Keratinocyte (primary cell): Measurements from ENCODE around the gene ANKRD49.

ENCODE experiments used
- CTCF ChIP-seq, 3 experiments: IDR thresholded peaks in 1 of 3; conservative IDR thresholded peaks in 1 of 3; optimal IDR thresholded peaks in 1 of 3; 2 replicates in 2 of 3; 3 replicates in 1 of 3; pipeline versions ENCODE3 to v1.5.1; 2011; ENCODE audit warnings: low read length in 3 of 3, mild to moderate bottlenecking in 3 of 3, moderate library complexity in 2 of 3, control low read depth in 1 of 3, inconsistent platforms in 1 of 3; ENCODE audit not compliant: insufficient read depth in 2 of 3; ENCODE audit errors: extremely low read depth in 1 of 3
- EZH2 ChIP-seq: IDR thresholded peaks from one replicate; pipeline ENCODE4 v1.6.1; 2012; ENCODE audit warnings: inconsistent platforms, mild to moderate bottlenecking, low read length, moderate library complexity

DNA sequence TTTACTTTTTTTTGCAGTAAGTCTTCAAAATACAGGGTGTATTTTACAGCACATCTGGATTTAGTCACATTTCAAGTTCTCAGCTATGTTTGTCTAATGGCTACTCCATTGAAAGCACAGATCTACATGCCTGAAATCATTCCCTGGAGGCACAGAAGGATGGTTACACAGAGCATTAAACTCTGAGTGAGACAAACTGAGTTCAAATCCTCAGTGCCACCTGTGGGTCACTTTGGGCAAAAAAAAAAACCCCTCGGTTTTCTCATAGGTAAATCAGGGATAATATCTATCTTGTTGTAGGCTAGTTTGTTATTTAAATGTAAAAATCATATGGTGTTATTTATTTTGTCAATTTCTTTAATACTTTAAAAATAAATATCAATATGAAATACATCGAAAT lies 7.7 kb downstream of the ANKRD49 start:
- no peak for TF ChIP-seq EZH2
- TF ChIP-seq CTCF (optimal IDR thresholded peaks at IDR 0.05 in 1 of 3, IDR thresholded peaks at IDR 0.05 in 1 of 3, conservative IDR thresholded peaks at IDR 0.05 in 1 of 3; ENCODE audit: extremely low read depth in 1 of 3, insufficient read depth in 2 of 3, low read length in 3 of 3), result no peak
